Osteoblast (primary cell): ENCODE data around the gene NACAD. TPM values are rescaled to one million over a fixed set of nuclear protein-coding genes. Genes with fewer than 3 reads are reported as not detected.
"Not testable (repeated sequence)": the region's sequence is repeated elsewhere in the genome, so short reads cannot be mapped to it uniquely, and the experiment has no call there.

ENCODE experiments used
- DNase-seq: peaks from one replicate; pipeline ENCODE4 v3.0.0; 2011; ENCODE audit warnings: low spot score, mixed read lengths; ENCODE audit not compliant: insufficient read length; ENCODE audit errors: missing footprints
- H2AFZ ChIP-seq: 2 replicates; pipeline ENCODE4 v1.6.0; 2011; ENCODE audit warnings: mild to moderate bottlenecking, low read length
- H3K27ac ChIP-seq: 2 replicates; pipeline ENCODE4 v1.5.1; 2011; ENCODE audit warnings: mild to moderate bottlenecking, low read depth, low read length, moderate library complexity
- H3K27me3 ChIP-seq: 2 replicates; pipeline ENCODE4 v1.6.0; 2012; ENCODE audit warnings: mild to moderate bottlenecking, control low read depth, inconsistent platforms, low read length, moderate library complexity; ENCODE audit not compliant: insufficient read depth
- H3K36me3 ChIP-seq: 2 replicates; pipeline ENCODE4 v1.5.1; 2011; ENCODE audit warnings: mild to moderate bottlenecking, low read length, control low read depth, moderate library complexity; ENCODE audit not compliant: insufficient read depth
- H3K4me1 ChIP-seq: 2 replicates; pipeline ENCODE4 v1.5.1; 2011; ENCODE audit warnings: mild to moderate bottlenecking, low read length, control low read depth, moderate library complexity; ENCODE audit not compliant: insufficient read depth
- H3K4me2 ChIP-seq: 2 replicates; pipeline ENCODE4 v1.6.0; 2011; ENCODE audit warnings: mild to moderate bottlenecking, low read length; ENCODE audit not compliant: insufficient read depth
- H3K4me3 ChIP-seq: fragments of 200-600 bp; sonication (generic); 3 replicates; pipeline ENCODE4 v1.5.1; 2012; ENCODE audit warnings: mild to moderate bottlenecking, low read length, inconsistent platforms; ENCODE audit not compliant: insufficient read depth
- H3K79me2 ChIP-seq: 2 replicates; pipeline ENCODE4 v1.6.0; 2012; ENCODE audit warnings: mild to moderate bottlenecking, low read length, control low read depth, inconsistent platforms; ENCODE audit not compliant: insufficient read depth
- H3K9me3 ChIP-seq: 2 replicates; pipeline ENCODE4 v1.5.1; 2011; ENCODE audit warnings: low read depth, low read length, control low read depth
- H4K20me1 ChIP-seq: 2 replicates; pipeline ENCODE4 v1.6.0; 2012; ENCODE audit warnings: mild to moderate bottlenecking, low read length, control low read depth; ENCODE audit not compliant: insufficient read depth
- total RNA-seq: library from RNA; depleted of rRNA; stranded (reverse); fragments of >200 nt; gene quantifications from 2 replicates; pipeline ENCODE4 v1.2.3, GENCODE V29; 2012
- TF ChIP-seq, protein P1 (sequence below): IDR thresholded peaks from 2 replicates; pipeline ENCODE4 v1.5.1; 2011; ENCODE audit warnings: mild to moderate bottlenecking, low read depth, low read length, moderate library complexity; ENCODE audit errors: extremely low read depth

Gene NACAD
- total RNA-seq, 1 donor: 0.72 TPM

DNA sequence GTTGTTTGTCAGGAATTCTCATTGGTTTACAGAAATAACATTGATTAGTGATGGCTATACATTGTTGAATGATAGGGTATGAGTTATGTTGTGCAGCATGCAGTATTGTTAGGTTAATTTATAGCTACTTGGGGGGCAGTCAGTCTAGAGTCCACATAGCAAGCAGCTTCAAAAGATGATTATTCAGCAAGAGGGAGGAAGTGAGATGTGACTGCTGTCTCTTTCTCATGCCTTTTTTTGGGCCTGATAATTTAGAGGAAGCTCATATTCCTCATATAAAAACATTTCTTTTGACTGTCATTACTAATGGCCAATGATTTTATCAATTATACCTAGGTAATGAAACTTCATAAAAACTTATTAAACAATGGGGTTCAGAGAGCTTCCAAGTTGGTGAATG is 26.2 kb upstream of the NACAD start:
- no peak overlapping the region for H2AFZ ChIP-seq
- no peak overlapping the region for H3K27ac ChIP-seq
- H3K27me3 ChIP-seq: peaks cover 14% of the 10 kb centered on the region
- TF ChIP-seq, protein P1, sequence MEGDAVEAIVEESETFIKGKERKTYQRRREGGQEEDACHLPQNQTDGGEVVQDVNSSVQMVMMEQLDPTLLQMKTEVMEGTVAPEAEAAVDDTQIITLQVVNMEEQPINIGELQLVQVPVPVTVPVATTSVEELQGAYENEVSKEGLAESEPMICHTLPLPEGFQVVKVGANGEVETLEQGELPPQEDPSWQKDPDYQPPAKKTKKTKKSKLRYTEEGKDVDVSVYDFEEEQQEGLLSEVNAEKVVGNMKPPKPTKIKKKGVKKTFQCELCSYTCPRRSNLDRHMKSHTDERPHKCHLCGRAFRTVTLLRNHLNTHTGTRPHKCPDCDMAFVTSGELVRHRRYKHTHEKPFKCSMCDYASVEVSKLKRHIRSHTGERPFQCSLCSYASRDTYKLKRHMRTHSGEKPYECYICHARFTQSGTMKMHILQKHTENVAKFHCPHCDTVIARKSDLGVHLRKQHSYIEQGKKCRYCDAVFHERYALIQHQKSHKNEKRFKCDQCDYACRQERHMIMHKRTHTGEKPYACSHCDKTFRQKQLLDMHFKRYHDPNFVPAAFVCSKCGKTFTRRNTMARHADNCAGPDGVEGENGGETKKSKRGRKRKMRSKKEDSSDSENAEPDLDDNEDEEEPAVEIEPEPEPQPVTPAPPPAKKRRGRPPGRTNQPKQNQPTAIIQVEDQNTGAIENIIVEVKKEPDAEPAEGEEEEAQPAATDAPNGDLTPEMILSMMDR: no peak
- DNase-seq: no peak
- H3K36me3 ChIP-seq: no peaks in the 10 kb centered on the region
- H4K20me1 ChIP-seq: peaks cover 2% of the 10 kb centered on the region
- peaks cover 16% of the 10 kb centered on the region for H3K79me2 ChIP-seq
- no peaks in the 10 kb centered on the region for H3K9me3 ChIP-seq
- H3K4me2 ChIP-seq: no peak overlapping the region
- H3K4me3 ChIP-seq: no peak overlapping the region
- peaks cover 16% of the 10 kb centered on the region for H3K4me1 ChIP-seq

DNA sequence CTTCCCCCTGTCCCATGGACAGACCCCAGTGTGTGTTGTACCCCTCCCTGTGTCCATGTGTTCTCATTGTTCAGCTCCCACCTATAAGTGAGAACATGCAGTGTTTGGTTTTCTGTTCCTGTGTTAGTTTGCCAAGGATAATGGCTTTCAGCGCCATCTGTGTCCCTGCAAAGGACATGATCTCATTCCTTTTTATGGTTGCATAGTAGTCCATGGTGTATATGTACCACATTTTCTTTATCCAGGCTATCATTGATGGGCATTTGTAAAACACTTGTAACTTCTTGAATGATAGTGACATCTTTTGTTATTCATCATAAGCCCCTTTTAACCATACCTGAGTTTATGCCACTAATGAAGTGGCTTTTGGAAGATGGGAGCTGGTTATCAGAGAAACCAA is 25.5 kb upstream of the NACAD start:
- not testable (repeated sequence) for H3K36me3 ChIP-seq, H3K4me2 ChIP-seq, H3K9me3 ChIP-seq, H2AFZ ChIP-seq, H4K20me1 ChIP-seq, H3K4me3 ChIP-seq, H3K27ac ChIP-seq, DNase-seq
- Histone ChIP-seq H3K27me3 (peaks cover 14% of the 10 kb centered on the region), H3K79me2 (peaks cover 22% of the 10 kb centered on the region), H3K4me1 (peaks cover 18% of the 10 kb centered on the region)

DNA sequence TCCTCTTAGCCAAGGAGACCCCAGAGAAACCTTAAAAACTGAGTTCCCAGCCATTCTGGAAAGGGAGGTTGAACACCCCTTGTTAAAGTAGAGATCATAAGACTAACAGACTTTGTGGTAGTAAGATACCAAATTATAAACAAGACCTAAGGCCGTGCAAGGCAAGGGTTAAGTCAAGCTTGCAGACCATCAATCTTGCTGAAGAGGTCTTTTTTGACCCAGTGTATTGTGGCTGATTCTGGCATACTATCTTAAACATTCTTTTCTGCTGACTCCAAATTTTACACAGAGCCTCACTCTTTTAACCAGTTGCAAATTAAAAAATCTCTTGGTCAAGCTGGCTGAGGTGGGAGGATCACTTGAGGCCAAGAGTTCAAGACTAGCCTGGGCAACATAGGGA is 23.9 kb upstream of the NACAD start:
- no peak overlapping the region for H2AFZ ChIP-seq
- TF ChIP-seq, protein P1: no peak
- H3K4me3 ChIP-seq: no peak overlapping the region
- H3K36me3 ChIP-seq: peaks cover 18% of the 10 kb centered on the region
- no peaks in the 10 kb centered on the region for H3K9me3 ChIP-seq
- H3K4me1 ChIP-seq: peaks cover 18% of the 10 kb centered on the region
- DNase-seq: no peak
- H4K20me1 ChIP-seq: peaks cover 19% of the 10 kb centered on the region
- peaks cover 38% of the 10 kb centered on the region for H3K79me2 ChIP-seq
- H3K4me2 ChIP-seq: peak overlapping the region; percentile 87
- H3K27me3 ChIP-seq: peaks cover 14% of the 10 kb centered on the region
- H3K27ac ChIP-seq: no peak overlapping the region

- Histone ChIP-seq H4K20me1 (peaks cover 30% of the 10 kb centered on the region), H3K4me3 (peak within 1 kb of the TSS; percentile 92), H3K4me2 (peak within 1 kb of the TSS; percentile 87), H2AFZ (peak within 1 kb of the TSS; percentile 99), H3K9me3 (no peaks in the 10 kb centered on the region), H3K36me3 (peaks cover 29% of the 10 kb centered on the region), H3K79me2 (peaks cover 48% of the 10 kb centered on the region), H3K27me3 (peaks cover 7% of the 10 kb centered on the region), H3K27ac (peak within 1 kb of the TSS; percentile 96), H3K4me1 (peaks cover 18% of the 10 kb centered on the region)
- TF ChIP-seq, protein P1: peak; percentile 30
- peak; percentile 97 for DNase-seq
Observed at GRCh38 chr7:45111298-45112223, 22.8 kb upstream of the NACAD start, which contains the start of gene TBRG4. TSS of gene TBRG4 (minus strand) at chr7:45111697. CDS start at chr7:45109237, 2,460 bp downstream.
